Astrocyte of the cerebellum (primary cell): ENCODE results near the gene IL1RN.
A peak's percentile ranks its signal among the peaks of the same experiment; 100 is the strongest.

Experiments used
- DNase-seq: peaks from one replicate; pipeline ENCODE4 v3.0.0-alpha.2; 2011; ENCODE audit warnings: low read depth
- H3K4me3 ChIP-seq: 2 replicates; pipeline ENCODE4 v1.5.1; 2011; ENCODE audit warnings: mild to moderate bottlenecking, low read depth, low read length, moderate library complexity
- in situ Hi-C: cut with HindIII; loops from 2 replicates; pipeline ENCODE4 v1.10.0; 2017; ENCODE audit warnings: low sequenced_read_pairs
- TF ChIP-seq, protein P1 (sequence below): IDR thresholded peaks from 2 replicates; pipeline ENCODE4 v1.5.1; 2012; ENCODE audit warnings: low read length, low read depth, moderate library complexity, mild to moderate bottlenecking; ENCODE audit errors: missing control alignments

Gene IL1RN

GRCh38 chr2:113083296-113083695, 44.1 kb upstream of the IL1RN start:
- TF ChIP-seq, protein P1, sequence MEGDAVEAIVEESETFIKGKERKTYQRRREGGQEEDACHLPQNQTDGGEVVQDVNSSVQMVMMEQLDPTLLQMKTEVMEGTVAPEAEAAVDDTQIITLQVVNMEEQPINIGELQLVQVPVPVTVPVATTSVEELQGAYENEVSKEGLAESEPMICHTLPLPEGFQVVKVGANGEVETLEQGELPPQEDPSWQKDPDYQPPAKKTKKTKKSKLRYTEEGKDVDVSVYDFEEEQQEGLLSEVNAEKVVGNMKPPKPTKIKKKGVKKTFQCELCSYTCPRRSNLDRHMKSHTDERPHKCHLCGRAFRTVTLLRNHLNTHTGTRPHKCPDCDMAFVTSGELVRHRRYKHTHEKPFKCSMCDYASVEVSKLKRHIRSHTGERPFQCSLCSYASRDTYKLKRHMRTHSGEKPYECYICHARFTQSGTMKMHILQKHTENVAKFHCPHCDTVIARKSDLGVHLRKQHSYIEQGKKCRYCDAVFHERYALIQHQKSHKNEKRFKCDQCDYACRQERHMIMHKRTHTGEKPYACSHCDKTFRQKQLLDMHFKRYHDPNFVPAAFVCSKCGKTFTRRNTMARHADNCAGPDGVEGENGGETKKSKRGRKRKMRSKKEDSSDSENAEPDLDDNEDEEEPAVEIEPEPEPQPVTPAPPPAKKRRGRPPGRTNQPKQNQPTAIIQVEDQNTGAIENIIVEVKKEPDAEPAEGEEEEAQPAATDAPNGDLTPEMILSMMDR, result no peak
- H3K4me3 ChIP-seq, result no peak overlapping the region
- in situ Hi-C loops, result no loop called here
- DNase-seq, result no peak

DNA sequence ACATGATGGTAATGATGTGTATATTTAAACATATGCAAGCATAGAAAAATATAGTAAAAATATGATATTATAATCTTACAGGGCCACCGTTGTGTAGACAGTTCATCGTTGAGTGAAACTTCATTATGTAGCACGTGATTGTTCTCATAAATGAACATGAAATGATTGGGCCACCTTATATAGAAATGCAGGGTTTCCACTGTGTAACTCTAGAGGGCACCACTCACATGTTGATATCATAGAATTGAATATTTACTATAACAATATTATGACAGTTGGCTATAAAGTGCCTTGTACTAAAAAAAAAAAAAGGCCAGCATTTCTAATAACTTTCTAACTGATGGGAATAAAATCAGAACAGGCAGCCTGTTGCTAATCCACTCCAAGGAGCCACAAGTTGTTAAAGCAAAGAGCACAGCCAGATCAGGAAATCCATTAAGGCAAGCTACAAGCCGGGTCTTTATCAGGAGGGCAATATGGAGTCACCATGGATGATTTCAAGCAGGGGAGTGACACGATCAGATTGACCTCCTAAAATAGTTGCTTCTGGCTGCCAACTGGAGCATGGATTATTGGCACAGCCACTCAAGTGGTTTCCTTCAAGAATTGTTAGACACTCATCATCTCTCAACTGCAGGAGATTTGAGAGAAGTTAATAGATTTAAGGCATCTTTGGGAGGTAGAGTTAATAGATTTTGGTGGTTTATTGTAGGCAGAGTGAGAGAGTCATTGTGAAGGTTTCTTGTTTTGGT, 43.0 kb upstream of the IL1RN start:
- no peak for DNase-seq
- no peak overlapping the region for H3K4me3 ChIP-seq
- TF ChIP-seq, protein P1, result peak; percentile 47
- in situ Hi-C loops, result no loop called here

GRCh38 chr2:113085542-113085941, 41.9 kb upstream of the IL1RN start:
- DNase-seq, result no peak
- in situ Hi-C loops, result no loop called here
- TF ChIP-seq, protein P1, result no peak
- H3K4me3 ChIP-seq, result no peak overlapping the region

- H3K4me3 ChIP-seq, result no peak overlapping the region
- no peak for DNase-seq
- TF ChIP-seq, protein P1, result no peak
- in situ Hi-C loops, result no loop called here
Measured at GRCh38 chr2:113088213-113088992, 39.0 kb upstream of the IL1RN start.

- H3K4me3 ChIP-seq, result no peak overlapping the region
- no peak for DNase-seq
- in situ Hi-C loops, result no loop called here
- TF ChIP-seq, protein P1, result no peak
Measured at GRCh38 chr2:113089916-113090315, 37.5 kb upstream of the IL1RN start.

DNA sequence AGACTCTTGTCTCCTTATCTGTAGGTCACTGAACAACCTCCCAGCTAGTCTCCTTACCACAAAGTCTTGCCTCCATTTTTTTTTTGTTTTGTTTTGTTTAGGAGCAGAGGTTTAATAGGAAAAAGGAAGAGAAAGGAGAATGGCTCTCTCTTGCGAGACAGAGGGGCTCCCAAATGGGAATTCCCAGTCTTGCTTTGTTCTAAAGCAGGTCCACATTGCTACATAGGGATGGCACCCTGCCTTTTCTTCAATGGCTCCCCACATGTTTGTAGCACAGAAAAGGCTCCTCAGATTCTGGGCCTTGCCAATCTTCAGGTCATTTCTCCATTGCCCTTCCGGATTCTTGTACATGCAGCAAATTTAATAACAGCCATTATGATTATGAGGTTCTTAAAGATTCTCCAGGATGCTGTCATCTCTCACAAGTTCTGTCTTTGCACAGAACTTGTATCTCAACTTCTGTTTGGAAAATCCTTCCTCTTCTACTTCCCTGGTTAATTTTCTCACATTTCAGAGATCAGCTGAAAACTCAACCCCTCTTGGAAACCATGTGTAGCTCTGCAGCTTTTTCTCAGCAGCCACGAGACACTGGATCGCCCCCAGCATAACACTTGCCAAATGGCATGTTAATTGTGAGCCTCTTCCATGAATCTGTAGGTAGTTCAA, 36.0 kb upstream of the IL1RN start:
- TF ChIP-seq, protein P1, result no peak
- in situ Hi-C loops, result no loop called here

More for the DNA sequence above, 36.0 kb upstream of the IL1RN start:
- DNase-seq, result no peak
- H3K4me3 ChIP-seq, result no peak overlapping the region
